HEK293 (cell line): ENCODE data around the gene DNAJC17.

ENCODE experiments used
- CTCF ChIA-PET: fragments of 350-600 bp; formaldehyde crosslinking; extraction: SDS; loops from one replicate; lab custom pipeline; 2021; ENCODE audit warnings: antibody characterized with exemption; lab: Yijun Ruan, JAX
- POLR2A ChIA-PET: fragments of 300-600 bp; formaldehyde crosslinking; extraction: SDS; loops from one replicate; lab custom pipeline; 2020; ENCODE audit warnings: antibody characterized with exemption, inconsistent platforms; lab: Yijun Ruan, JAX
- H3K27ac ChIP-seq: fragments of 200-500 bp; sonication (Bioruptor generic); 2 replicates; pipeline ENCODE4 v1.5.1; 2014; ENCODE audit warnings: low read depth, low read length, control low read depth, inconsistent platforms; ENCODE audit errors: extremely low read depth
- H3K36me3 ChIP-seq, 2 experiments: fragments of 200-500 bp in 1 of 2; sonication (Bioruptor generic) in 1 of 2; 1 replicate in 1 of 2; 2 replicates in 1 of 2; pipeline ENCODE4 v1.5.1; 2014 to 2017; ENCODE audit warnings: inconsistent platforms in 2 of 2, low read length in 2 of 2; ENCODE audit not compliant: control insufficient read depth in 2 of 2, insufficient read depth in 1 of 2
- H3K4me1 ChIP-seq: fragments of 200-500 bp; sonication (Bioruptor generic); 2 replicates; pipeline ENCODE4 v1.5.1; 2014; ENCODE audit warnings: mild to moderate bottlenecking, low read length, inconsistent platforms; ENCODE audit not compliant: control insufficient read depth, insufficient read depth
- H3K4me3 ChIP-seq: 2 replicates; pipeline ENCODE4 v1.5.1; 2011; ENCODE audit warnings: low read depth, mild to moderate bottlenecking, control low read depth, low read length, moderate library complexity
- H3K9me3 ChIP-seq: fragments of 200-500 bp; sonication (Bioruptor generic); 2 replicates; pipeline ENCODE4 v1.5.1; 2014; ENCODE audit warnings: low read depth, low read length, inconsistent platforms; ENCODE audit not compliant: control insufficient read depth, insufficient read depth
- BCL11A ChIP-seq: fragments of 450-650 bp; formaldehyde crosslinking; IDR thresholded peaks from 2 replicates; pipeline ENCODE4 v1.5.1; 2016; ENCODE audit warnings: low read depth, missing biosample characterization, missing genetic modification characterization
- GLI2 ChIP-seq: fragments of 450-650 bp; formaldehyde crosslinking; IDR thresholded peaks from 2 replicates; pipeline ENCODE4; 2017; ENCODE audit warnings: missing biosample characterization, missing genetic modification characterization, low read depth, borderline replicate concordance
- GLIS2 ChIP-seq: fragments of 450-650 bp; formaldehyde crosslinking; IDR thresholded peaks from 2 replicates; pipeline ENCODE4 v1.5.1; 2016; ENCODE audit warnings: missing biosample characterization, missing genetic modification characterization
- HOXD13 ChIP-seq: sonication (generic); formaldehyde crosslinking; IDR thresholded peaks from 2 replicates; pipeline ENCODE4 v1.8.0; 2022; ENCODE audit warnings: missing genetic modification reagents, borderline replicate concordance
- KLF10 ChIP-seq: fragments of 450-650 bp; IDR thresholded peaks from 2 replicates; pipeline ENCODE4 v1.5.1; 2018; ENCODE audit warnings: missing biosample characterization, mild to moderate bottlenecking, missing genetic modification characterization
- KLF7 ChIP-seq: fragments of 450-650 bp; formaldehyde crosslinking; IDR thresholded peaks from 2 replicates; pipeline ENCODE4 v1.5.1; 2016; ENCODE audit warnings: missing biosample characterization, missing genetic modification characterization, borderline replicate concordance
- SALL2 ChIP-seq: fragments of 450-650 bp; formaldehyde crosslinking; IDR thresholded peaks from 2 replicates; pipeline ENCODE4 v1.5.0; 2017; ENCODE audit warnings: missing biosample characterization, mild to moderate bottlenecking, missing genetic modification characterization, borderline replicate concordance
- SP2 ChIP-seq: fragments of 450-650 bp; formaldehyde crosslinking; IDR thresholded peaks from 2 replicates; pipeline ENCODE4 v1.5.1; 2016; ENCODE audit warnings: missing biosample characterization, missing genetic modification characterization
- SP3 ChIP-seq: fragments of 450-650 bp; formaldehyde crosslinking; IDR thresholded peaks from 2 replicates; pipeline ENCODE4 v1.5.1; 2016; ENCODE audit warnings: missing biosample characterization, missing genetic modification characterization
- SP7 ChIP-seq: fragments of 450-650 bp; formaldehyde crosslinking; IDR thresholded peaks from 2 replicates; pipeline ENCODE4 v1.5.1; 2016; ENCODE audit warnings: missing biosample characterization, missing genetic modification characterization
- TCF7L2 ChIP-seq: IDR thresholded peaks from 2 replicates; pipeline ENCODE4 v1.6.1; 2011; ENCODE audit warnings: low read depth, mild to moderate bottlenecking, inconsistent platforms, low read length, moderate library complexity, borderline replicate concordance
- WT1 ChIP-seq: fragments of 450-650 bp; formaldehyde crosslinking; IDR thresholded peaks from 2 replicates; pipeline ENCODE4 v1.5.1; 2016; ENCODE audit warnings: missing biosample characterization, missing genetic modification characterization
- ZBTB21 ChIP-seq: fragments of 450-650 bp; formaldehyde crosslinking; IDR thresholded peaks from 2 replicates; pipeline ENCODE4 v1.5.1; 2017; ENCODE audit warnings: missing biosample characterization, missing genetic modification characterization
- ZBTB7A ChIP-seq: fragments of 450-650 bp; formaldehyde crosslinking; IDR thresholded peaks from 2 replicates; pipeline ENCODE4 v1.5.1; 2016; ENCODE audit warnings: low read depth, missing biosample characterization, missing genetic modification characterization
- ZNF302 ChIP-seq: fragments of 450-650 bp; formaldehyde crosslinking; IDR thresholded peaks from 2 replicates; pipeline ENCODE4 v1.5.1; 2016; ENCODE audit warnings: missing biosample characterization, missing genetic modification characterization, low read depth
- ZNF311 ChIP-seq: fragments of 450-650 bp; formaldehyde crosslinking; IDR thresholded peaks from 2 replicates; pipeline ENCODE4 v1.5.1; 2017; ENCODE audit warnings: missing biosample characterization, missing genetic modification characterization, borderline replicate concordance
- ZNF324 ChIP-seq: fragments of 450-650 bp; formaldehyde crosslinking; IDR thresholded peaks from 2 replicates; pipeline ENCODE4 v1.5.1; 2016; ENCODE audit warnings: missing biosample characterization, missing genetic modification characterization
- ZNF341 ChIP-seq: fragments of 450-650 bp; formaldehyde crosslinking; IDR thresholded peaks from 2 replicates; pipeline ENCODE4; 2016; ENCODE audit warnings: low read depth, missing biosample characterization, missing genetic modification characterization
- ZNF350 ChIP-seq: fragments of 450-650 bp; formaldehyde crosslinking; IDR thresholded peaks from 2 replicates; pipeline ENCODE4 v1.5.0; 2017; ENCODE audit warnings: missing biosample characterization, mild to moderate bottlenecking, missing genetic modification characterization
- ZNF37A ChIP-seq: fragments of 450-650 bp; IDR thresholded peaks from 2 replicates; pipeline ENCODE4 v1.5.1; 2018; ENCODE audit warnings: missing biosample characterization, missing genetic modification characterization
- ZNF560 ChIP-seq: fragments of 450-650 bp; formaldehyde crosslinking; IDR thresholded peaks from 2 replicates; pipeline ENCODE4 v1.5.1; 2017; ENCODE audit warnings: missing biosample characterization, missing genetic modification characterization, borderline replicate concordance
- ZNF571 ChIP-seq: fragments of 450-650 bp; formaldehyde crosslinking; IDR thresholded peaks from 2 replicates; pipeline ENCODE4 v1.5.0; 2017; ENCODE audit warnings: missing biosample characterization, missing genetic modification characterization
- ZNF596 ChIP-seq: fragments of 450-650 bp; IDR thresholded peaks from 2 replicates; pipeline ENCODE4 v1.5.0; 2018; ENCODE audit warnings: missing biosample characterization, mild to moderate bottlenecking, missing genetic modification characterization, moderate library complexity
- ZNF610 ChIP-seq: fragments of 450-650 bp; formaldehyde crosslinking; IDR thresholded peaks from 2 replicates; pipeline ENCODE4 v1.5.1; 2016; ENCODE audit warnings: missing biosample characterization, missing genetic modification characterization, borderline replicate concordance
- ZNF621 ChIP-seq: fragments of 450-650 bp; formaldehyde crosslinking; IDR thresholded peaks from 2 replicates; pipeline ENCODE4 v1.5.1; 2017; ENCODE audit warnings: missing biosample characterization, missing genetic modification characterization
- ZNF626 ChIP-seq: fragments of 450-650 bp; sonication (Bioruptor Pico); formaldehyde crosslinking; IDR thresholded peaks from 2 replicates; pipeline ENCODE4 v1.5.1; 2018; ENCODE audit warnings: missing biosample characterization, missing genetic modification characterization, inconsistent platforms
- ZNF707 ChIP-seq: fragments of 450-650 bp; formaldehyde crosslinking; IDR thresholded peaks from 2 replicates; pipeline ENCODE4 v1.5.1; 2016; ENCODE audit warnings: missing biosample characterization, missing genetic modification characterization
- ZNF776 ChIP-seq: fragments of 450-650 bp; formaldehyde crosslinking; IDR thresholded peaks from 2 replicates; pipeline ENCODE4 v1.5.0; 2017; ENCODE audit warnings: missing biosample characterization, missing genetic modification characterization, borderline replicate concordance
- ZNF777 ChIP-seq: fragments of 450-650 bp; formaldehyde crosslinking; IDR thresholded peaks from 2 replicates; pipeline ENCODE4 v1.5.1; 2017; ENCODE audit warnings: missing biosample characterization, missing genetic modification characterization, borderline replicate concordance
- TF ChIP-seq, protein P1 (sequence below): fragments of 450-650 bp; formaldehyde crosslinking; IDR thresholded peaks from 2 replicates; pipeline ENCODE4 v1.5.1; 2016; ENCODE audit warnings: missing biosample characterization, missing genetic modification characterization
- TF ChIP-seq, protein P2 (sequence below): fragments of 450-650 bp; formaldehyde crosslinking; IDR thresholded peaks from 2 replicates; pipeline ENCODE4 v1.5.1; 2016; ENCODE audit warnings: missing biosample characterization, missing genetic modification characterization

Gene DNAJC17

DNA sequence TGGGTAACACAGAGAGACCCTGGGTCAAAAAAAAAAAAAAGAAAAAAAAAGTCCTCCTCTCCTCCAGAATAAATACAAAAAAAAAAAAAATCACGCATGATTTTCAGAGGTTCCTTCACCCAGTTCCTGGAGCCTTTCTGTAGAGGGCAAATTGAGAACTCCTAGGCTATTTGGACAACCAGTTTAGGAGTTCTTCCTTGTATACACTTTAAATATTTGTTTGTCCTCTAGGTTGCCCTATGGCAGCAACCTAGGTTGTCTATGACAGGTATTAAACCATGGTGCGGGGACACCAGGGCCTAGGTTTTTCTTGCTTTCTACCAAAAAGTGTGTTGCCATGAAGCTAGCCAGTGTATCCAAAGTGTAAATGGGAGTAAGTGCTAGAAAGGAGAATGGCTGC, 4.2 kb downstream of the DNAJC17 start:
- Histone ChIP-seq H3K36me3 (no peaks in the 10 kb centered on the region; a peak in 1 of 3 replicates), H3K4me3 (no peak overlapping the region), H3K9me3 (no peaks in the 10 kb centered on the region), H3K27ac (no peak overlapping the region), H3K4me1 (no peaks in the 10 kb centered on the region)
- ChIA-PET CTCF (interaction anchor here (1.8 kb wide), 1 partner anchor 18 kb away, joined by 5 read pairs; no protein-coding TSS in a partner anchor), POLR2A (no interaction called here)
- TF ChIP-seq, protein P1, sequence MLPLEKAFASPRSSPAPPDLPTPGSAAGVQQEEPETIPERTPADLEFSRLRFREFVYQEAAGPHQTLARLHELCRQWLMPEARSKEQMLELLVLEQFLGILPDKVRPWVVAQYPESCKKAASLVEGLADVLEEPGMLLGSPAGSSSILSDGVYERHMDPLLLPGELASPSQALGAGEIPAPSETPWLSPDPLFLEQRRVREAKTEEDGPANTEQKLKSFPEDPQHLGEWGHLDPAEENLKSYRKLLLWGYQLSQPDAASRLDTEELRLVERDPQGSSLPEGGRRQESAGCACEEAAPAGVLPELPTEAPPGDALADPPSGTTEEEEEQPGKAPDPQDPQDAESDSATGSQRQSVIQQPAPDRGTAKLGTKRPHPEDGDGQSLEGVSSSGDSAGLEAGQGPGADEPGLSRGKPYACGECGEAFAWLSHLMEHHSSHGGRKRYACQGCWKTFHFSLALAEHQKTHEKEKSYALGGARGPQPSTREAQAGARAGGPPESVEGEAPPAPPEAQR (tag by site-specific recombination): no peak
- no peak for TF ChIP-seq KLF10 (tag by site-specific recombination)
- no peak for TF ChIP-seq ZNF560 (tag by site-specific recombination)
- TF ChIP-seq SP3 (tag by site-specific recombination): no peak
- TF ChIP-seq ZNF324: no peak
- TF ChIP-seq HOXD13 (CRISPR knock-in tag): no peak
- no peak for TF ChIP-seq ZBTB21 (tag by site-specific recombination)
- TF ChIP-seq ZNF596 (tag by site-specific recombination): no peak
- TF ChIP-seq ZBTB7A: no peak
- no peak for TF ChIP-seq SALL2 (tag by site-specific recombination)

DNA sequence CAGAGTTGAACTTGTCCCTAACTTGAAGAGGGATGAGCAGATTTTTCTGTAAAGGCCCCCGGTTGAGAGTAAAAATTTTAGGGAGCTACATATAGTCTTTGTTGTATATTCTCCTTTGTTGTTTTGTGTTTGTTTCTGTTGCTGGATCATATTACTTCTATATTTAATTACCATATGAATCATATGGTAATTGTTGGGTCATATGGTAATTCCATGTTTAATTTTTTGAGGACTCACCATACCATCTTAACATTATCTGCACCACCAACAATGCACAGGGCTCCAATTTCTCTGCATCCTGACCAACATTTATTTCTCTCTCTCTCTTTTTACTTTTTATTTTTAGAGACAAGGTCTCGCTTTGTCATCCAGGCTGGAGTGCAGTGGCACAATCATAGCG, 7.8 kb downstream of the DNAJC17 start:
- CTCF ChIA-PET: interaction anchor here (0.6 kb wide), 1 partner anchor 50 kb away, joined by 3 read pairs; no protein-coding TSS in a partner anchor

DNA sequence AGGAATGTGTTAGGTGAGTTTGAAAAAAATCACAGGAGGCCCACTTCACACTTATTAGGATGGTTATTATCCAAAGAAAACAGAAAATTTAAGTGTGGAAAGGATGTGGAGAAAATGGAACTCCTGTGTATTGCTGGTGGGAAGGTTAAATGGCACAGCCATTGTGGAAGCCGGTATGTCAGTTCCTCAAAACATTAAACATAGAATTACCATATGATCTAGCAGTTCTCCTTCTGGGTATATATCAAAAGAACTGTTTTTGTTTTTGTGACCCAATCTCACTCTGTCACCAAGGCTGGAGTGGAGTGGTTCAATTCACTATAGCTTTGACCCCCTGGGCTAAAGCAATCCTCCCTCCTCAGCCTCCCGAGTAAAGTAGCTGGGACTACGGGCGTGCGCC, 10.8 kb downstream of the DNAJC17 start:
- POLR2A ChIA-PET: no interaction called here
- no peak overlapping the region for H3K27ac ChIP-seq
- CTCF ChIA-PET: interaction anchor here (0.6 to 1.2 kb wide), 5 partner anchors 28 to 737 kb away, joined by 3 read pairs; no protein-coding TSS in a partner anchor
- H3K4me3 ChIP-seq: no peak overlapping the region
- TF ChIP-seq SP2 (tag by site-specific recombination) (no peak), SP7 (tag by site-specific recombination) (no peak), ZNF626 (tag by site-specific recombination) (no peak), GLI2 (tag by site-specific recombination) (no peak), GLIS2 (tag by site-specific recombination) (no peak), ZNF707 (tag by site-specific recombination) (no peak), ZNF311 (tag by site-specific recombination) (no peak)
- no peaks in the 10 kb centered on the region; the same call in 1 of the 2 replicates for H3K4me1 ChIP-seq
- peaks cover 0 to 2% of the 10 kb centered on the region in 2 experiments; a peak in 2 of 3 replicates for H3K36me3 ChIP-seq
- H3K9me3 ChIP-seq: no peaks in the 10 kb centered on the region

More for the DNA sequence above, 7.8 kb downstream of the DNAJC17 start:
- Histone ChIP-seq H3K36me3 (no peaks in the 10 kb centered on the region; a peak in 1 of 3 replicates), H3K9me3 (no peaks in the 10 kb centered on the region), H3K4me1 (no peaks in the 10 kb centered on the region), H3K27ac (no peak overlapping the region), H3K4me3 (no peak overlapping the region)
- TF ChIP-seq ZNF350 (tag by site-specific recombination): no peak
- TF ChIP-seq ZNF777 (tag by site-specific recombination): no peak
- TF ChIP-seq ZBTB7A: no peak
- TF ChIP-seq, protein P2, sequence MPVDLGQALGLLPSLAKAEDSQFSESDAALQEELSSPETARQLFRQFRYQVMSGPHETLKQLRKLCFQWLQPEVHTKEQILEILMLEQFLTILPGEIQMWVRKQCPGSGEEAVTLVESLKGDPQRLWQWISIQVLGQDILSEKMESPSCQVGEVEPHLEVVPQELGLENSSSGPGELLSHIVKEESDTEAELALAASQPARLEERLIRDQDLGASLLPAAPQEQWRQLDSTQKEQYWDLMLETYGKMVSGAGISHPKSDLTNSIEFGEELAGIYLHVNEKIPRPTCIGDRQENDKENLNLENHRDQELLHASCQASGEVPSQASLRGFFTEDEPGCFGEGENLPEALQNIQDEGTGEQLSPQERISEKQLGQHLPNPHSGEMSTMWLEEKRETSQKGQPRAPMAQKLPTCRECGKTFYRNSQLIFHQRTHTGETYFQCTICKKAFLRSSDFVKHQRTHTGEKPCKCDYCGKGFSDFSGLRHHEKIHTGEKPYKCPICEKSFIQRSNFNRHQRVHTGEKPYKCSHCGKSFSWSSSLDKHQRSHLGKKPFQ (tag by site-specific recombination): no peak
- TF ChIP-seq ZNF560 (tag by site-specific recombination): no peak
- TF ChIP-seq TCF7L2: no peak
- no peak for TF ChIP-seq ZNF776 (tag by site-specific recombination)
- no peak for TF ChIP-seq ZNF341
- TF ChIP-seq WT1 (tag by site-specific recombination): no peak
- no peak for TF ChIP-seq ZNF302 (tag by site-specific recombination)
- TF ChIP-seq BCL11A: no peak
- TF ChIP-seq ZNF621: no peak
- TF ChIP-seq ZNF610 (tag by site-specific recombination): no peak
- no peak for TF ChIP-seq ZNF571
- no peak for TF ChIP-seq KLF7
- TF ChIP-seq SP3 (tag by site-specific recombination): no peak
- TF ChIP-seq ZNF37A: no peak
- POLR2A ChIA-PET: no interaction called here
